NCI-H2081 (cell line): ENCODE results near the gene MVB12A.

Source experiments
- DNase-seq, 2 experiments: peaks; one replicate each; lab custom pipeline; 2025; lab: John Stamatoyannopoulos, UW

Gene MVB12A

GRCh38 chr19:17441241-17442021, 21.6 kb downstream of the MVB12A start:
- DNase-seq: no peak

DNA sequence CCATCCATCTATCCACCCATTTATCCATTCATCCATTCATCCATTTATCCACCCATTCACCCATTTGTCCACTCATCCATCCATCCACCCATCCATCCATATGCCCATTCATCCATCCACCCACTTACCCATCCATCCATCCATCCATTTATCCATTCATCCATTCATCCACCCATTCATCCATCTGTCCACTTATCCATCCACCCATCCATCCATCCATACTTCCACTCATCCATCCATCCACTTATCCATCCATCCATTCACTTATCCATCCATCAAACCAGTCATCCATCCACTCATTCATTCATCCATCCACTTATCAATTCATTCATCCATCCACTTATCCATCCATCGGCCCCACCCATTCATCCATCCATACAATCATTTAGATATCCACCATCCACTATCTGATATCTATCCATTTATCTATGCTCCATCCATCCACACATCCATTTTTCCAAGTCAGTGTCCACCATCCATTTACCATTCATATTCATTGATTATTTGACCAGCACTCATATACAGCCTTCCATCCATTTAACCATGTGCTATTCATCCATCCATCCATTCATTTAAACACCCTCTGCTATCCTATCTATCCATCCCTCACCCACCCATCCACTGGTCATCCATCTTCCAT, 25.8 kb downstream of the MVB12A start:
- DNase-seq: no peak

- no peak for DNase-seq
Measured at GRCh38 chr19:17447704-17448130, 27.9 kb downstream of the MVB12A start.

DNA sequence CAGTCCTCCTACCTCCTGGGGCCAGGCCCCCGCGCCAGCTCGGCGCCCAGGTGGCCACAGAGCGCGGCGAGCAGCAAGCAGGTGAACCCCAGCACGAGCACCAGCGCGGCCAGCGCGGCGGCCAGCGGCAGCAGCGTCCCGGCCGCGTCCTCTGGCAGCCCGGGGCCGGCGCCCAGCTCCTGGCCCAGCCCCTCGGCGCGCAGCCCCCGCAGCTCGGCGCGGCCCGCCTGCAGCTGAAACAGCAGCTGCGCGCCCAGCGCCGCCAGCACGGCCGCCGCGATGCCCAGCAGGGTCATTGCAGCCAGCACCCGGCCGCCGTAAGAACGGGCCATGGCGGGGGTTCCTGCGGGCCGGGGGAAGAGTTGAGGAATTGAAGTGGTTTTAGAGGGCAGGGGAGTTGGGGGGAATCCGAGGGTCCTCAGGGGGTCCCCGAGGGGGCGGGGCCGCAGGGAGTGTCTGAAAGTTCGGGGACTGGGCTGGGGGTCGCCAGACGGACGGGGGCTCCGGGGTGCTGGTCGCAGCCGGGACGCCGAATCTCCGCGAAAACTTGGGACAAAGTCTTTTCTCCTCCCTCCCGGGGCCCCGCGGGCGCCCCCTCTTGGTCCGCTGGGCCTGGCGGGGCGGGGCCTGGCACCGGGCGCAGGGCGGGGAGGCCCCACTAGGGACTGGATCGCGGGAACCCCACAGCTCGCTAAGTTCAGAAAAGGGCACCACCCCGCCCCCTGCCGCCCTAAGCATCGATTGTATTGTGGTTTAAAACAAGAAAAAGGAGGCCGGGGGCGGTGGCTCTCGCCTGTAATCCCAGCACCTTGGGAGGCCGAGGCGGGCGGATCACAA, 28.5 kb downstream of the MVB12A start, which contains the start of gene TMEM221:
TMEM221 (minus strand) TSS at position 538 of the 837 bp plus-strand sequence; CDS start at position 332, 206 bp downstream.
- DNase-seq: no peak

DNA sequence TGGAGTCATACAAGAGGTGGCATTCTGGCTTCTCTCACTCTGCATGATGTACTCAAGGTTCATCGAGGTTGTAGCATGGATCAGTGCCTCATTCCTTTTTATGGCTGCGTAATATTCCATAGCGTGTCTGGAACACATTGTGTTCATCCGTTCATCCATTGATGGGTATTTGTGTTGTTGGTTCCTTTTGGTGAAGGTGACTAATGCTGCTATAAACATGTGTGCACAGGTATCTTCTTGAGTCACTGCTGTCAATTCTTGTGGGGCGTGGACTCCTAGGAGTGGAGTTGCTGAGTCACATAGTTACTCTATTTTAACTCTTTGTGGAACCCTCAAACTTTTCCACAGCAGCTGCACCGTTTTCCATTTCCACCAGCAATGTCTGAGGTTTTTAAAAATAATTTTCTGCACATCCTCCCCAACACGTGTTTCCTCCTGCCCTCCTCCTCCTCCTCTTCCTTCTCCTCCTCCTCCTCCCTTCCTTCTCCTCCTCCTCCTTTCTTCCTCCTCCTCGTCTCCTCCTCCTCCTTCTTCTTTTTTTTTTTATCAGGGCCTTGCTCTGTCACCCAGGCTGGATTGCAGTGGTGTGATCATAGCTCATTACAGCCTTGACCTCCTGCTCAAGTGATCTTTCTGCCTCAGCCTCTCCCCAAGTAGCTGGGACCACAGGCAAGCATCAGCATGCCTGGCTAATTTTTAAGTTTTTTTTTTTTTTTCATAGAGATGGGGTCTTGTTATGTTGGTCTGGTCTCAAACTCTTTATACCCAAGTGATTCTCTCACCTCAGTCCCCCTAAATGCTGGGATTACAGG, 30.6 kb downstream of the MVB12A start:
- DNase-seq: no peak

- no peak for DNase-seq
Measured at GRCh38 chr19:17451820-17452219, 32.0 kb downstream of the MVB12A start.

- no peak for DNase-seq
Measured at GRCh38 chr19:17454576-17455071, 34.8 kb downstream of the MVB12A start.

GRCh38 chr19:17455308-17456123, 35.7 kb downstream of the MVB12A start:
- DNase-seq: no peak

DNA sequence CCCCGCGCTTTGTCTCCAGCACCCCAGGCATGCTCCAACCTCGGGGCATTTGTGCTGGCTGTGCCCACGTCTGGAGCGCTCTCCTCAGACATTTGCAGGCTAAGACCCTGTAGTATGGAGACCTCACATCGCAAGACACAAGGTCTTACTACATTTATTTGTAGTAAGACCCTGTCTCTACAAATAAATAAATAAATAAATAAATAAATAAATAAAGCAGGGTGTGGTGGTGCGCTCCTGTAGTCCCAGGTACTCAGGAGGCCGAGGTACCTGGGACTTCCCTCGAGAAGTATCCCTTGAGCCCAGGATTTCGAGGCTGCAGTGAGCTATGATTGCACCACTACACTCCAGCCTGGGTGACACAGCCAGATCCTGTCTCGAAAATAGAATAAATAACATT, 36.3 kb downstream of the MVB12A start:
- no peak for DNase-seq

DNA sequence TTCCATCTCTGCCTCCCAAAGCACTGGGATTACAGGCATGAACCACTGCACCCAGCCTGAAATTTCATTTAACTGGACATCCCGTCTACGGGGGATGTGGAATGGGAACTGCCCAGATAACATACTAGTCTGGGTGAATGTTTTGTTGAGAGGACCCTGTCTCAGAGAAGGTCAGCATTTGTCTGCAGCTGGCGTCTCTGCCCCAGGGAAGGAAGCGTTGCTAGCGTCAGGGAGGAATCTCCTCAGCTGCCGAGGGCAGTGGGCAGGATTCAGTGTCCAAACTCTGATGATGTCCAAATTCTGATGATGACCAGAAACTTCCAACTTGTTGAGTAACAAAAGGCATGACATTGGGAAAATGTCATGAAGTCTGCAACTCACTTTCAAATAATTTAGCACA, 37.8 kb downstream of the MVB12A start:
- no peak for DNase-seq

DNA sequence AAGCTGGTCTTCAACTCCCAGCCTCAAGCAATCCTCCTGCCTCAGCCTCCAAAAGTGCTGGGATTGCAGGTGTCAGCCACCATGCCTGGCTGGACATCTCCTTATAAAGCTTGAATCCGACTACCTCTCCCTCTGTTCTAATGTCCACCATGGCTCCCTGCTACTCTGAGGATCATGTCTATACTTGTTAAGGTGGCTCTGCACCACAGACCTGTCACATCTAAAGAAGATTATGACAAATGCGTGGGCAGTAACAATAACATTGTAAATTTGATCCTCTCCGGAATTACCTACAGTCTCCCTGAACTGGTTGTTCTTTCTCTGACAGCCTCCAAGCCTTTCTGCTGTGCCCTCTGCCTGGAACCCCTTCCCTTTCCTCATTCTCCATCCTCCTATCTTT, 39.1 kb downstream of the MVB12A start:
- no peak for DNase-seq

DNA sequence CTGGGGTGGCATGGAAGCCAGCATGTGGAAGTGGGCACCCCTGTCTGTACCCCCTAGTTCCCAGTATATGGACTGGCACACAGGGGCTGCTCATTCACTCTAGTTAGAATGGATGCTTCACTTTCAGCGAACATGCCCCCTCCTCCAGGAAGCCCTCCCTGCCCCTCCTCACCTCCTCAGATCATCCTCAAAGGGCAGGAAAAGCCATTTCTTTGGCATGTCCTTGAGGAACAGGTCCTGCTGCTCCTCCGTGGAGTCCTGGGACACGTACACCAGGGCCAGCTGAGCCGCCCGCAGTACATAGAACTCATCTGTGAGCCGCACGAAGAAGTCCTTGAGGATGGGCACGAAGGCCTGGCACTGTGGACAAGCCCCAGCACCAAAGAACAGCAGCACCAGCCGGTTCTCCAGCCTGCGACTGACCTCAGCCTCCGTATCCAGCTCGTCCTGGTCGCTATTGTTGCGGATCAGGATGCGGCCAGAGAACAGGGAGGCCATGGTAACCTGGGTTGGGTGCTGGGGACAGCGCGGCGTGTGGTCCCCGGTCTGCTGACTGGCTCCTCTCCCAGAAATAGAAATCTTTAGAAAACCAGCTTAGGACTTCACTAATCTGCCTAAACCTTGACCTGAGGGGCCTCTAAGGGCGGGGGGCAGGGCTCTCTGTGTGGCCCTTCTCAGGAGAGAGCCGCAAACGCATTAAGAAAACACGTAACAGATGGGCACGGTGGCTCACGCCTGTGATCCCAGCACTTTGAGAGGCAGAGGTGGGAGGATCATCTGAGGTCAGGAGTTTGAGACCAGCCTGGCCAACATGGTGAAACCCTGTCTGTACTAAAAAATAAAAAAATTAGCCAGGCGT, 40.8 kb downstream of the MVB12A start, which contains the start of gene NXNL1:
NXNL1 (minus strand) TSS at position 555 of the 859 bp plus-strand sequence; CDS start at position 498, 57 bp downstream.
- no peak for DNase-seq

GRCh38 chr19:17466487-17466850, 46.6 kb downstream of the MVB12A start:
- DNase-seq: no peak

GRCh38 chr19:17467471-17468301, 47.8 kb downstream of the MVB12A start:
- no peak for DNase-seq

GRCh38 chr19:17468302-17469091, 48.6 kb downstream of the MVB12A start:
- DNase-seq: no peak

DNA sequence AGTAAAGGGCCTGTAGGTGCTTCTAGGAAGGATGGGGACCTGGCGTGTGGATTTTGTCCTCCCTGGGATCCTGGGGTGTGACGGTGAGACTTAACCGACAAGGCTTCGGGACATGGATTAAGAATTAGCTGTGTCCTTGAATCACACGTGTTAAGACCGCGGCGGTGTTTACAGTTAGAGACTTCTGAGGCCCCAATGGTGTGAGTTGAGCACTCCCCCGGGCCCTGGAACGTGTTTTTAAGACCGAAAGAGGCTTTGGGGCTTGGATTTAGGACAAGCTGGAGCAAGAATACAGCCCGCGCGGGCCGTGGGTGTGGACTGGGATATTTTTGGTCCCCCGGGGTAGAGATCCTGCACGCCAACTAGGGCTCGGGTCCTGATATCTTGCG, 49.2 kb downstream of the MVB12A start:
- no peak for DNase-seq

- DNase-seq: peak; percentile 84 to 92
Measured at GRCh38 chr19:17469481-17470067, 49.7 kb downstream of the MVB12A start.
